Measurements from ENCODE around the gene BCL2L15. TPM values are rescaled to one million over a fixed set of nuclear protein-coding genes. Genes with fewer than 3 reads are reported as not detected.

BCL2L15 gene
- total and polyA plus RNA-seq, 2 donors (not counting 1 experiment from before 2014, with no cell fraction given) = under 0.01 to 0.19 TPM

DNA sequence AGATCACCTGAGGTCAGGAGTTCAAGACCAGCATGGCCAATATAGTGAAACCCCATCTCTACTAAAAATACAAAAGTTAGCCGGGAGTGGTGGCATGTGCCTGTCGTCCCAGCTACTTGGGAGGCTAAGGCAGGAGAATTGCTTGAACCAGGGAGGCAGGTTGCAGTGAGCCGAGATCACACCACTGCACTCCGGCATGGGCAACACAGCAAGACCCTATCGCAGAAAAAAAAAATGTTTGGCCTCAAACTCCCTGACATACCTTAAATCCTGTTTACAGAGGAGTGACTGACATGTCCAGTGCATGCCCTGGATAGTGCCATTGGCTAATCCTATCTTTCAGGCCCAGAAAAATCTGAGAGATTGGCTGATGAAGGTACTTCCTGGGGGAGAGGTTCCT, 29.6 kb upstream of the BCL2L15 start:
- no peak overlapping the region for H3K4me2 ChIP-seq (ENCODE audit: extremely low read depth, insufficient read depth, low read length)
- no peaks in the 10 kb centered on the region for H3K9me3 ChIP-seq (ENCODE audit: control insufficient read depth, insufficient read depth, low read depth, low read length)
- DNase-seq (ENCODE audit: low read depth in 2 of 2) = no peak
- no peaks in the 10 kb centered on the region for H3K79me2 ChIP-seq (ENCODE audit: control insufficient read depth, insufficient read depth, low read length)
- H3K36me3 ChIP-seq (ENCODE audit: control insufficient read depth, insufficient read depth, low read length) = no peaks in the 10 kb centered on the region
- H3K4me1 ChIP-seq (ENCODE audit: control insufficient read depth, extremely low read depth, insufficient read depth, low read length) = peaks cover 10% of the 10 kb centered on the region
- no peak overlapping the region for H2AFZ ChIP-seq (ENCODE audit: low read length)
- H3K27ac ChIP-seq (ENCODE audit: insufficient read depth, low read length) = no peak overlapping the region
- H3K27me3 ChIP-seq (ENCODE audit: control insufficient read depth, insufficient read depth, low read length) = no peaks in the 10 kb centered on the region
- no peak overlapping the region for H3K4me3 ChIP-seq (replicated peaks in 1 of 4; ENCODE audit: control extremely low read depth in 1 of 4, insufficient read depth in 1 of 4, low read depth in 3 of 4, low read length in 4 of 4)
- no peaks in the 10 kb centered on the region for H4K20me1 ChIP-seq (ENCODE audit: control insufficient read depth, extremely low read depth, insufficient read depth, low read length)
- TF ChIP-seq EZH2 (IDR thresholded peaks at IDR 0.05; ENCODE audit: low read length, missing control alignments) = no peak
- TF ChIP-seq, protein P1, sequence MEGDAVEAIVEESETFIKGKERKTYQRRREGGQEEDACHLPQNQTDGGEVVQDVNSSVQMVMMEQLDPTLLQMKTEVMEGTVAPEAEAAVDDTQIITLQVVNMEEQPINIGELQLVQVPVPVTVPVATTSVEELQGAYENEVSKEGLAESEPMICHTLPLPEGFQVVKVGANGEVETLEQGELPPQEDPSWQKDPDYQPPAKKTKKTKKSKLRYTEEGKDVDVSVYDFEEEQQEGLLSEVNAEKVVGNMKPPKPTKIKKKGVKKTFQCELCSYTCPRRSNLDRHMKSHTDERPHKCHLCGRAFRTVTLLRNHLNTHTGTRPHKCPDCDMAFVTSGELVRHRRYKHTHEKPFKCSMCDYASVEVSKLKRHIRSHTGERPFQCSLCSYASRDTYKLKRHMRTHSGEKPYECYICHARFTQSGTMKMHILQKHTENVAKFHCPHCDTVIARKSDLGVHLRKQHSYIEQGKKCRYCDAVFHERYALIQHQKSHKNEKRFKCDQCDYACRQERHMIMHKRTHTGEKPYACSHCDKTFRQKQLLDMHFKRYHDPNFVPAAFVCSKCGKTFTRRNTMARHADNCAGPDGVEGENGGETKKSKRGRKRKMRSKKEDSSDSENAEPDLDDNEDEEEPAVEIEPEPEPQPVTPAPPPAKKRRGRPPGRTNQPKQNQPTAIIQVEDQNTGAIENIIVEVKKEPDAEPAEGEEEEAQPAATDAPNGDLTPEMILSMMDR (conservative IDR thresholded peaks at IDR 0.05 in 1 of 2, IDR thresholded peaks at IDR 0.05 in 1 of 2; ENCODE audit: low read depth in 1 of 2, low read length in 2 of 2) = no peak
- H3K9ac ChIP-seq (ENCODE audit: insufficient read depth, low read length) = no peak overlapping the region

DNA sequence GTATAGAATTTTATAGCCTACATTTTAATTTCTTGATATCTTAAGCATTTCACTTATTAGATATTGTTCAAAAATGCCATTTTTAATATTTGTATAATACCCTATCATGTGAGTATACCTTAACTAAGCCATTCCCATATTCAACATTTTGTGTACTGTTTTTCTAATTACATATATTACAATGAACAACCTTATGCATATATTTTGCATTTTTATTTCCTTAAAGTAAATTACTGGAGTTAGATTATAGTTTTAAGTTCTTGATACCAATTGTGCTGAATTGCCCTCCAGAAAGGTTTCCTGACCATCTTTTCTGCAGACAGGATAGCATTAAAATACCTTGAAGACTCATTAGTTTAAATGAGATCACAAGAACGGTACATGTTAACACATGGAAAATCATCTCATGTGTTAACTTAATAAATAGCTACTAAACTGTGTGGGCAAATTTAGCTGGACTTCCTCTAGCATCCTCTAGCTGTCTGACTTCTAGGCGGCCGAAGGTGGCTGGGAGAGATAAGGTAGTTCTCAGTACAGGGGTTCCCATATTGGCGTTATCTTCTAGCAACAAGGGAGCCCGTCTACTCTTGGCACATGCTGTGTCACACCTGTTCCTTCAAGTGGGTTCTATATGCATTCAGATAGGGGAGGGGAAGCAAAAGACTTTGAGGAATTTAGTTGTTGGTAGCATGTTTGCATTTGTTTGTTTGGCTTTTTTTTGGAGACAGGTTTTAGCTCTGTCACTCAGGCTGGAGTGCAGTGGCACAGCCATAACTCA, 26.7 kb upstream of the BCL2L15 start:
- H4K20me1 ChIP-seq (ENCODE audit: control insufficient read depth, extremely low read depth, insufficient read depth, low read length) = no peaks in the 10 kb centered on the region
- H2AFZ ChIP-seq (ENCODE audit: low read length) = no peak overlapping the region
- no peak overlapping the region for H3K9ac ChIP-seq (ENCODE audit: insufficient read depth, low read length)
- TF ChIP-seq, protein P1 (conservative IDR thresholded peaks at IDR 0.05 in 1 of 2, IDR thresholded peaks at IDR 0.05 in 1 of 2; ENCODE audit: low read depth in 1 of 2, low read length in 2 of 2) = no peak
- no peak for TF ChIP-seq EZH2 (IDR thresholded peaks at IDR 0.05; ENCODE audit: low read length, missing control alignments)
- peaks cover 5% of the 10 kb centered on the region for H3K36me3 ChIP-seq (ENCODE audit: control insufficient read depth, insufficient read depth, low read length)
- peaks cover 10% of the 10 kb centered on the region for H3K4me1 ChIP-seq (ENCODE audit: control insufficient read depth, extremely low read depth, insufficient read depth, low read length)
- H3K27me3 ChIP-seq (ENCODE audit: control insufficient read depth, insufficient read depth, low read length) = no peaks in the 10 kb centered on the region
- no peaks in the 10 kb centered on the region for H3K79me2 ChIP-seq (ENCODE audit: control insufficient read depth, insufficient read depth, low read length)
- DNase-seq (ENCODE audit: low read depth in 2 of 2) = no peak
- H3K4me2 ChIP-seq (ENCODE audit: extremely low read depth, insufficient read depth, low read length) = no peak overlapping the region
- no peak overlapping the region for H3K27ac ChIP-seq (ENCODE audit: insufficient read depth, low read length)
- no peaks in the 10 kb centered on the region for H3K9me3 ChIP-seq (ENCODE audit: control insufficient read depth, insufficient read depth, low read depth, low read length)
- no peak overlapping the region for H3K4me3 ChIP-seq (replicated peaks in 1 of 4; ENCODE audit: control extremely low read depth in 1 of 4, insufficient read depth in 1 of 4, low read depth in 3 of 4, low read length in 4 of 4)

DNA sequence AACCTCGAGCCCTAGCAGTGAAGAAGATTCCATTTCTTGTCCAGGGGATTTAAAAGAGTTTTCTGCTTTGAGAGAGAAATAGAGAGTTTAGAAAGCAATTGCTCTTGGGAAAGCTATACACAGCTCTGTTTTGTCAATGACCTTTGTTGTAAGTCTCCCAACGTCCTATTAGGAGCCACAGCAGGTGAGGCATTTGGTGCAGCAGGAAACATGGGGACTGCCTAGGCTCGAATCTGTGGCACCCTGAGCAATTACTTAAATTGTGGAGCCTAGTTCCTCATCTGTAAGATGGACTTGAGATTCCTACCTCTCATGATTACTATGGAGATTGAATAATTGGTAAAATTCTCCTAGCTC, 25.9 kb upstream of the BCL2L15 start:
- Histone ChIP-seq H3K4me2 (ENCODE audit: extremely low read depth, insufficient read depth, low read length) (peak overlapping the region; percentile 21), H2AFZ (ENCODE audit: low read length) (peak overlapping the region; percentile 14), H3K4me3 (replicated peaks in 1 of 4; ENCODE audit: control extremely low read depth in 1 of 4, insufficient read depth in 1 of 4, low read depth in 3 of 4, low read length in 4 of 4) (peak overlapping the region in 1 of 4 experiments; percentile 1), H3K79me2 (ENCODE audit: control insufficient read depth, insufficient read depth, low read length) (no peaks in the 10 kb centered on the region), H3K9me3 (ENCODE audit: control insufficient read depth, insufficient read depth, low read depth, low read length) (no peaks in the 10 kb centered on the region), H3K27ac (ENCODE audit: insufficient read depth, low read length) (peak overlapping the region; percentile 37), H3K9ac (ENCODE audit: insufficient read depth, low read length) (no peak overlapping the region), H3K27me3 (ENCODE audit: control insufficient read depth, insufficient read depth, low read length) (no peaks in the 10 kb centered on the region), H4K20me1 (ENCODE audit: control insufficient read depth, extremely low read depth, insufficient read depth, low read length) (no peaks in the 10 kb centered on the region), H3K4me1 (ENCODE audit: control insufficient read depth, extremely low read depth, insufficient read depth, low read length) (peaks cover 10% of the 10 kb centered on the region), H3K36me3 (ENCODE audit: control insufficient read depth, insufficient read depth, low read length) (peaks cover 5% of the 10 kb centered on the region)
- TF ChIP-seq, protein P1 (conservative IDR thresholded peaks at IDR 0.05 in 1 of 2, IDR thresholded peaks at IDR 0.05 in 1 of 2; ENCODE audit: low read depth in 1 of 2, low read length in 2 of 2) = no peak
- no peak for TF ChIP-seq EZH2 (IDR thresholded peaks at IDR 0.05; ENCODE audit: low read length, missing control alignments)
- DNase-seq (ENCODE audit: low read depth in 2 of 2) = no peak
